Measurements from ENCODE around the gene NOC3L. TPM values are rescaled to one million over a fixed set of nuclear protein-coding genes. Genes with fewer than 3 reads are reported as not detected.
"Not testable (repeated sequence)": the region's sequence is repeated elsewhere in the genome, so short reads cannot be mapped to it uniquely, and the experiment has no call there.

Gene NOC3L
- total RNA-seq, 1 donor from 2014 or later = 26.2 TPM

GRCh38 chr10:94361171-94361794, 1.5 kb downstream of the NOC3L start:
- intact Hi-C loops (cut with micrococcal nuclease) = no loop called here

GRCh38 chr10:94358480-94358879, 4.3 kb downstream of the NOC3L start:
- intact Hi-C loops (cut with micrococcal nuclease) = no loop called here

GRCh38 chr10:94357193-94357592, 5.5 kb downstream of the NOC3L start:
- intact Hi-C loops (cut with micrococcal nuclease) = no loop called here

- intact Hi-C loops (cut with micrococcal nuclease) = no loop called here
Measured at GRCh38 chr10:94355841-94356240, 6.9 kb downstream of the NOC3L start.

GRCh38 chr10:94353336-94353735, 9.4 kb downstream of the NOC3L start:
- intact Hi-C loops (cut with micrococcal nuclease) = no loop called here

GRCh38 chr10:94351089-94351488, 11.7 kb downstream of the NOC3L start:
- intact Hi-C loops (cut with micrococcal nuclease) = no loop called here

GRCh38 chr10:94350500-94350899, 12.2 kb downstream of the NOC3L start:
- intact Hi-C loops (cut with micrococcal nuclease) = not testable (repeated sequence)

- intact Hi-C loops (cut with micrococcal nuclease) = no loop called here
Measured at GRCh38 chr10:94349327-94349726, 13.4 kb downstream of the NOC3L start.

GRCh38 chr10:94344522-94345122, 18.1 kb downstream of the NOC3L start:
- intact Hi-C loops (cut with micrococcal nuclease) = no loop called here

GRCh38 chr10:94343151-94343550, 19.6 kb downstream of the NOC3L start:
- intact Hi-C loops (cut with micrococcal nuclease) = no loop called here

GRCh38 chr10:94334857-94335256, 27.9 kb downstream of the NOC3L start:
- intact Hi-C loops (cut with micrococcal nuclease) = no loop called here

GRCh38 chr10:94333051-94333450, 29.7 kb downstream of the NOC3L start:
- intact Hi-C loops (cut with micrococcal nuclease) = no loop called here

- intact Hi-C loops (cut with micrococcal nuclease) = no loop called here
Measured at GRCh38 chr10:94328613-94329012, 34.1 kb downstream of the NOC3L start.

GRCh38 chr10:94327649-94328048, 35.1 kb downstream of the NOC3L start:
- intact Hi-C loops (cut with micrococcal nuclease) = no loop called here

- intact Hi-C loops (cut with micrococcal nuclease) = no loop called here
Measured at GRCh38 chr10:94324609-94325233, 38.0 kb downstream of the NOC3L start.

GRCh38 chr10:94320285-94320914, 42.3 kb downstream of the NOC3L start:
- intact Hi-C loops (cut with micrococcal nuclease) = loop anchor here (1.0 kb wide), 2 partner anchors 40 to 404 kb away; no protein-coding TSS in a partner anchor

- intact Hi-C loops (cut with micrococcal nuclease) = no loop called here
Measured at GRCh38 chr10:94316560-94316959, 46.2 kb downstream of the NOC3L start.

GRCh38 chr10:94315975-94316464, 46.7 kb downstream of the NOC3L start:
- intact Hi-C loops (cut with micrococcal nuclease) = no loop called here

GRCh38 chr10:94315024-94315451, 47.7 kb downstream of the NOC3L start:
- intact Hi-C loops (cut with micrococcal nuclease) = no loop called here

- intact Hi-C loops (cut with micrococcal nuclease) = no loop called here
Measured at GRCh38 chr10:94310369-94310768, 52.4 kb downstream of the NOC3L start.

- intact Hi-C loops (cut with micrococcal nuclease) = no loop called here
Measured at GRCh38 chr10:94308866-94309265, 53.9 kb downstream of the NOC3L start.

- intact Hi-C loops (cut with micrococcal nuclease) = no loop called here
Measured at GRCh38 chr10:94307046-94307615, 55.6 kb downstream of the NOC3L start.
